Hematopoietic multipotent progenitor cell treated with erythropoietin and hydrocortisone succinate and interleukin-3 and kit ligand, for 8 days (in vitro differentiated cells): ENCODE measurements around the gene NCAPG2.
A peak's percentile ranks its signal among the peaks of the same experiment; 100 is the strongest.

ENCODE experiments used
- DNase-seq: peaks from one replicate; pipeline ENCODE4 v3.0.0-alpha.2; 2015

The NCAPG2 gene

GRCh38 chr7:158733775-158734494 lies 29.3 kb upstream of the NCAPG2 start:
- DNase-seq, result no peak

- DNase-seq, result no peak
Measured at GRCh38 chr7:158733220-158733519, 28.6 kb upstream of the NCAPG2 start.

- no peak for DNase-seq
Measured at GRCh38 chr7:158732494-158733219, 28.1 kb upstream of the NCAPG2 start.

GRCh38 chr7:158731761-158732160 lies 27.2 kb upstream of the NCAPG2 start:
- DNase-seq, result no peak

- no peak for DNase-seq
Measured at GRCh38 chr7:158730383-158731346, 26.1 kb upstream of the NCAPG2 start.

DNA sequence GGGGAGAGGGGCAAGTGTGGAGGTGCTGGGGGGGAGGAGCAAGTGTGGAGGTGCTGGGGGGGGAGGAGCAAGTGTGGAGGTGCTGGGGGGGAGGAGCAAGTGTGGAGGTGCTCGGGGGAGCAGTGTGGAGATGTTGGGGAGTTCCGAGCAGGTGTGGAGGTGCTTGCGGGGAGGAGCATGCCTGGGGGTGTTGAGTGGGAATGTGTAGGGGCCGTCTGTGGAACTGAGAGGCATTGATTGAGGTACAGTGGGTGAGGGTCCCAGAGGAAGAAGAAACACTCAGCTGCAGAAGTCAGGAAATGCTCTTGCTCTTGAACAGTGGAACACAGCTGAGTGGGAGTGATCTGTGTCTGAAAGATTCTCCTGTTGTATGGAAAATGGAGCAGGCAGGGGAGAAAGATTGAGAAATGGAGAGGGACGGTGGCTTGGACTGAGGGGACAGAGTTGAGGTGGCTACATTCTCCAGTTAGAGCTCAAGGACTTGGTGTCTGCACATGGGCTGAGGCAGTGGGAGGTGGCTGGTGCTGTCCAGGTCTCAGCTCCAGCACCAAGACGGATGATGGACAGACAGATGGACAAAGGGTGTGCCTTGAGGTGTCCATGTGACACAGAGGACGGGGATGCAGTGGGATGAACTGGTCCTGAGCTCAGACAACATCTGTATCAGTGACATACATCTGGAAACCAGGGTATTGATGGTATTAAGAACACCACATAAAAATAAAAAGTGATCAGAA lies 25.2 kb upstream of the NCAPG2 start:
- DNase-seq, result no peak

DNA sequence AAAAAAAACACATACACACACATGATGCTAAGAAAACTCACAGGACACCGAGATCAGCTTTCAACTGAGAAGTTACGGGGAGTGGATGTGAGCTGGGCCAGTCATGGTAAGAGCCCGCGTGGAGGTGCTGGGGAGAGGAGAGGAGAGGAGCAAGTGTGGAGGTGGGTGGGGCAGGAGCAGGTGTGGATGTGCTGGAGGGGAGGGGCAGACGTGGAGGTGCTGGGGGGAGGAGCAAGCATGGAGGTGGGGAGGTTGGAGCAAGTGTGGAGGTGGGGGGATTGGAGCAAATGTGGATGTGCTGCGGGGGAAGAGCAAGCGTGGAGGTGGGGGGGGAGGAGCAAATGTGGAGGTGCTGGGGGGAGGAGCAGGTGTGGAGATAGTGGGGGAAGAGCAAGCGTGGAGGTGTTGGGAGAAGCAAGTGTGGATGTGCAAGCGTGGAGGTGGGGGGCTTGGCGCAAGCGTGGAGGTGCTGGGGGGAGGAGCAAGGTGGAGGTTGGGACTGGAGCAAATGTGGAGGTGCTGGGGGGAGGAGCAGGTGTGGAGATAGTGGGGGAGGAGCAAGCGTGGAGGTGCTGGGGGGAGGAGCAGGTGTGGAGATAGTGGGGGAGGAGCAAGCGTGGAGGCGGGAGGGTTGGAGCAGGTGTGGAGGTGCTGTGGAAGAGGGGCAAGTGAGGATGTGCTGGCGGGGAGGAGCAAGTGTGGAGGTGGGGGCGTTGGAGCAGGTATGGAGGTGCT lies 24.5 kb upstream of the NCAPG2 start:
- DNase-seq, result no peak

DNA sequence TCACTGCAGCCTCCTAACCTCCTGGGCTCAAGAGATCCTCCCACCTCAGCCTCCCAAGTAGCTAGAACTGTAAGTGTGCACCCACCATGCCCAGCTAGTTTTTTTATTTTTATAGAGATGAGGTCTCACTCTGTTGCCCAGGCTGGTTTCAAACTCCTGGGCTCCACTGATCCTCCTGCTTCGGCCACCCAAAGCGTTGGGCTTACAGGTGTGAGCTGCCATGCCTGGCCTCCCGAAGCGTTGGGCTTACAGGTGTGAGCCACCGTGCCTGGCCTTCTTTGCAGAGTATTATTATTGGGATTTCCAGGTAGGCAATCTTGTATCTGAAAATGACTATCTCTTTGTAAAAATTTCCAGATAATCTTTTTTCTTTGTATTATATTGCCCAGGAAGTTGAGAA lies 23.1 kb upstream of the NCAPG2 start:
- no peak for DNase-seq

GRCh38 chr7:158726277-158726807 lies 21.7 kb upstream of the NCAPG2 start:
- DNase-seq, result no peak

DNA sequence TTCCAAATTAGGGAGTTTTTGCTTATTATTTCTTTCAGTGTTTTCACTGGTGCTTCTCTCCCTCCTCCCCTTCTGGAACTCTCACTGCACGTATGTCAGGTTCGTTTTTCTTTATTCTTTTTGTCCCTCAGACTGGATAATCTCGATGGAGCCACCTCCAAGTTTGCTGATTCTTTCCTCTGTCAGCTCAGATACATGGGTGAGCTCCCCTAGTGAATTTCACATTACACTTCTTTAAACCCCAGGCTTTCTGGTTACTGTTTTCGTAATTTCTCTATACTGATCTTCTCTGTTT lies 20.8 kb upstream of the NCAPG2 start:
- no peak for DNase-seq

GRCh38 chr7:158724658-158725505 lies 20.3 kb upstream of the NCAPG2 start:
- DNase-seq, result no peak

- DNase-seq, result no peak
Measured at GRCh38 chr7:158723714-158724385, 19.2 kb upstream of the NCAPG2 start.

DNA sequence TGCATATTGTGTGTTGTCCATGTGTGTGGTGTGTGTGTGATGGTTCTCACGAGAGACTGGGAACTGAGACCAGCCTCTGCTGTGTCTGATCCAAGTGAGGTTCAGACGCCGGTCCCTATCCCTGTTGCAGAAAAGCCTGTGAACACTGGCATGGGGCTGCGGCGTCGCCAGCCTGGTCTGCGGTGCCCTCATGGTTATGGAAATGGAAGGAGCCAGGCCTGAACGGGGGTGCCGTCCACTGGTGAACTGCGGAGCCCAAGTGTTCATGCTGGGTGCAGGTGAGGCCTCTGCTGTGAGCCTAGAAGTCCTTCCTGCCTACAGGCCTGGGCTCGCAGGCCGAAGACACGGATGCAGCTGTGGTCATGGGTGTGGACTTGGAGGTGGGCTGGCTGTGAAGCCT lies 18.7 kb upstream of the NCAPG2 start:
- DNase-seq, result no peak

GRCh38 chr7:158722574-158723237 lies 18.1 kb upstream of the NCAPG2 start:
- no peak for DNase-seq

- DNase-seq, result no peak
Measured at GRCh38 chr7:158720112-158720511, 15.5 kb upstream of the NCAPG2 start.

GRCh38 chr7:158716802-158717201 lies 12.2 kb upstream of the NCAPG2 start:
- DNase-seq, result no peak

GRCh38 chr7:158710651-158711102 lies 6.1 kb upstream of the NCAPG2 start:
- DNase-seq, result peak; percentile 89

DNA sequence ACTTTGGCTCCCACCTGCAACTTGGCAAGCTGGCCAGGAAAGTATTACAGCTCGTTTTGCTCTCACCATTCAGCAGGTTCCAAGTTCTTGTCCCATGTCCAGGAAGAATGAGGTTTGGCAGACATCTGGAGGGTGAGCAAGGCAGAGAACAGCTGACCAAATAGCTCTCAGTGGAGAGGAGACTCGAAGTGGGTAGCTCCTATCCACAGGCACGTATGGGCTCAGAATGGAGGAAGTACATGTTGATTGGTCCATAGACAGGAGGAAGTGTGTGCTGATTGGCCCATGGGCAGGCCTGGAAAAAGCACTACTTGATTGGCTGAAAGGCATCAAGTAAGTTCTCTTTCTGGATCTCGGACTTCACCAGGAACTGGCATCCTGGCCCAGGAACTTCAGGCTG lies 3.0 kb upstream of the NCAPG2 start:
- peak; percentile 28 for DNase-seq

- no peak for DNase-seq
Measured at GRCh38 chr7:158706710-158707590, 2.3 kb upstream of the NCAPG2 start.
